Measurements from ENCODE around the gene DEDD2. TPM values are rescaled to one million over a fixed set of nuclear protein-coding genes. Genes with fewer than 3 reads are reported as not detected.
A peak's percentile ranks its signal among the peaks of the same experiment; 100 is the strongest.

The DEDD2 gene
- total RNA-seq, 1 experiment from 2014 or later = 72.2 TPM

- in situ Hi-C loops (cut with HindIII; ENCODE audit: low pct_unique_long_range_greater_than_20kb, low sequenced_read_pairs) = no loop called here
- no peak for DNase-seq (ENCODE audit: low read depth)
Measured at GRCh38 chr19:42250183-42250665, 32.7 kb upstream of the DEDD2 start.

- in situ Hi-C loops (cut with HindIII; ENCODE audit: low pct_unique_long_range_greater_than_20kb, low sequenced_read_pairs) = no loop called here
- no peak for DNase-seq (ENCODE audit: low read depth)
Measured at GRCh38 chr19:42249769-42250168, 32.3 kb upstream of the DEDD2 start.

DNA sequence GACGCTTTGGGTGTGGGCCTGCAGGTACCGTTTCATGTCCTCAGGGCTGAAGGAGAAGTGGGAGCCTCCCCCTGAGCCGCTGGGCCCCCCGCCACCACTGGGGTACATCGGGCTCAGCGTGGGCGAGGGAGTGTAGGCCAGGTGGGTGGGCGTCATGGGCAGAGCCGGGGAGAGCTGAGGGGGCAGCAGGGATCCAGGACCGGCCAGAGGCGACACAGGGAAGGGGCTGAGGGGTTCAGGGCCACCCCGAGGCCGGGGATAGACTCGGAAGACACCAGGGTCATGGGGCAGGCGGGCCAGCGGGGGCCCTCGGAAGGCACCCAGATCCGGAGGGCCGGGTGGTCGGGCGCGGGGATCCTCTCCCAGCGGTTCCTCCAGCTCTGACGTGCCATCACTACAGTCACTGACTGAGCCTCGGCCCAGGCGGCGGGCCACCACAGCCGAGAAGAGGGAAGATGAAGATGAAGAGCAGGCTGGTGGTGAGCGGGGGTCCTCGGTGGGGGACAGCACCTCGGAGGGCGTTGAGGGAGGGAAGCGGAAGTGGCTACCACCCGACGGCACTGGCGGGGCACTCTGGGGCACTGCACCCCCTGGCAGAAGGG is 31.8 kb upstream of the DEDD2 start:
- DNase-seq (ENCODE audit: low read depth) = no peak
- in situ Hi-C loops (cut with HindIII; ENCODE audit: low pct_unique_long_range_greater_than_20kb, low sequenced_read_pairs) = no loop called here

DNA sequence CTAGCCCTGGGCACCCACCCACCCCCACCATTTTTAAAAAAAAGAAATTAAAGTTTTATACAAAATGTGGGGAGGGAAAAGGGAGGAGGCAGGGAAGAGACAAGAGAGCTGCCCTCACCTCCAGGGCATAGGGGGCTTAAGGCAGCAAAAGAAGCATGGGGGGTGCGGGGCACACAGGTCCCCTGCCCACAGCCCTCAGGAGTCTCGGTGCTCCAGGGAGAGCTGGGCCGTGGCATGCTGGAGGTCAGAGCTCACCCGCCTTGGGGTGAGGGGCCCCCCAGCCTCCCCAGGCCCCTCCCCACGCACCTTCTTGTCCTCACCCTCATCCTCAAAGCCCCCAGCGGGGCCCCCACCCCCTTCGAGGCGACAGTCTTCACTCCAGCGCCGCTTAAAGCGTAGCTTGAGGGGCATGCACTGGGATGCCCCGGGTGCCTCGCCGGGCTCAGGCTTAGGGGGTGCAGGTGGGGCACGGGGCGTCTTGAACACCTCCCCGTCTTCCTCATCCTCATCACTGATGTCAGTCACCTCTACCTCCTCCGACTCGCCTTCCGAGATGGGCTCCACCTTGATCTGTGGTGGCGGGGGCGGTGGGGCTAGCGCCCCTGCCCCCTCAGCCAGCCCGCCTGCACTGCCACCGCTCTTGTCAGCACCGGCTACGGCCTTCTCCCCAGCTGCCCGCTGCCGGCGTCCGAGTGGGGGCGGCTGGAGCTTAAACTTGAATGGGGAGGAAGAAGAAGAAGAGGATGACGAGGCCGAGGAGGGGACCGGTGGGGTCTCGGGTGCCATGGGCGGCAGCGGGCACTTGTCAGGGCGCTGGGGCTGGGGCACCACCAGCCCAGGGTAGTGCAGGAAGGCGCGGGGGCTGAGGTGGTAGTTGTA is 31.0 kb upstream of the DEDD2 start:
- in situ Hi-C loops (cut with HindIII; ENCODE audit: low pct_unique_long_range_greater_than_20kb, low sequenced_read_pairs) = no loop called here
- no peak for DNase-seq (ENCODE audit: low read depth)

GRCh38 chr19:42247640-42248199 is 30.2 kb upstream of the DEDD2 start:
- in situ Hi-C loops (cut with HindIII; ENCODE audit: low pct_unique_long_range_greater_than_20kb, low sequenced_read_pairs) = no loop called here
- DNase-seq (ENCODE audit: low read depth) = no peak

DNA sequence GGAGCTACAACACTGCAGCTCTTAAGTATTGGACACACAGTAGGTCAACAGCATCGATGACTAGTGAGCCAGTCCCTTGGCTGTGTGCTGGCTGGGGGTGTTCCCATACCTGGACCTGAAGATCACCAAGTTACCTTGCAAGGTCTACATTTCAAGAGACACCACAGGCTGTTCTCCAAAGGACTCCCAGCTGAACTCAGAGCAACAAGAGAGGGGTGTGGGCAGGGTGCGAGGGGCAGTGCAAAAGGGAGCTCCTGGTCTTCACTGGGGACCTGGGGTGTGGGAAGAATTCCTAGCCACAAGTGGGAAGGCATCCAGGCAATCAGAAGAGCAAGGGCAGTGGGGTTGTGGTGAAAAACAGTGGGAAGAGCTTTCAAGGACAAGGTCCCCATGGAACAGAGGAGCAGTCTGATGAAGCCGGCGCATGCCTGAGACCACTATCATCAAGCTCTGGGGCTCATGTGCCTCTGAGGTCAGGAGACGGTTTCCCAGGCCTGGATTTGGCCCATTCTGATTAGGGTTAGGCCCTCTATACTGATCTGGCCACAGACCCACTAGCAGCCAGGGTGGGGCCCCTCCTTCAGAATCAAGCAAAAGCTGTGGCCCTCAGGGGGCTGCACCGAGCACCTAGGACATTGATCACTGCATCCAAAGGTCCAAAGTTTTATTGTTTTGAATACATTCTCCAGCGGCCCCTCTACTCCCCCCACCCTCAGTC is 29.6 kb upstream of the DEDD2 start:
- in situ Hi-C loops (cut with HindIII; ENCODE audit: low pct_unique_long_range_greater_than_20kb, low sequenced_read_pairs) = no loop called here

GRCh38 chr19:42246143-42246921 is 28.9 kb upstream of the DEDD2 start:
- in situ Hi-C loops (cut with HindIII; ENCODE audit: low pct_unique_long_range_greater_than_20kb, low sequenced_read_pairs) = no loop called here

More for the DNA sequence above, 29.6 kb upstream of the DEDD2 start:
- DNase-seq (ENCODE audit: low read depth) = peak; percentile 16

GRCh38 chr19:42245231-42245630 is 27.8 kb upstream of the DEDD2 start:
- no peak for DNase-seq (ENCODE audit: low read depth)
- in situ Hi-C loops (cut with HindIII; ENCODE audit: low pct_unique_long_range_greater_than_20kb, low sequenced_read_pairs) = no loop called here

More at GRCh38 chr19:42246143-42246921, 28.9 kb upstream of the DEDD2 start:
- DNase-seq (ENCODE audit: low read depth) = peak; percentile 31

- peak; percentile 96 for DNase-seq (ENCODE audit: low read depth)
- in situ Hi-C loops (cut with HindIII; ENCODE audit: low pct_unique_long_range_greater_than_20kb, low sequenced_read_pairs) = no loop called here
Measured at GRCh38 chr19:42244347-42245220, 27.1 kb upstream of the DEDD2 start.

- in situ Hi-C loops (cut with HindIII; ENCODE audit: low pct_unique_long_range_greater_than_20kb, low sequenced_read_pairs) = no loop called here
Measured at GRCh38 chr19:42242512-42243409, 25.3 kb upstream of the DEDD2 start, which contains the start of gene GSK3A. Gene GSK3A (minus strand): TSS chr19:42242602. CDS start chr19:42242465, 137 bp downstream.

DNA sequence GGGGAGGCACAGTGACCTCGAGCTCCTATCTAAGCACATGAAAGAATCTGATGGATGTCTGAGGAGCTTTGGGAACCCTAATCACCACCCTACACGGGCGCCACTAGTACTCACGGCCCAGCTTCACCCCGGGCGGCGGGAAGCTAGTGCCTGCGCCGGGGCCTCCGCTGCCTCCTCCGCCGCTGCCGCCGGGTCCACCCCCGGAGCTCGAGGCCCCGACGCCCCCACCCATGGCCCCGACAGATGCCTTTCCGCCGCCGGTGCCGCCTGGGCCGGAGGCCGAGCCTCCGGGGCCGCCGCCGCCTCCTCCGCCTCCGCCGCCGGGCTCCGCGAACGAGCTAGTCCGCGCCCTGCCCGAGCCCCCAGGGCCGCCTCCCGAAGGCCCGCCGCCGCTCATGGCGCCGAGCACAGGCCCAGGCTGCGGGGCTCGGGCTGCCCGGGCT is 24.6 kb upstream of the DEDD2 start:
- in situ Hi-C loops (cut with HindIII; ENCODE audit: low pct_unique_long_range_greater_than_20kb, low sequenced_read_pairs) = no loop called here
- DNase-seq (ENCODE audit: low read depth) = no peak

More at GRCh38 chr19:42242512-42243409, 25.3 kb upstream of the DEDD2 start, which contains the start of gene GSK3A:
- DNase-seq (ENCODE audit: low read depth) = peak; percentile 100

DNA sequence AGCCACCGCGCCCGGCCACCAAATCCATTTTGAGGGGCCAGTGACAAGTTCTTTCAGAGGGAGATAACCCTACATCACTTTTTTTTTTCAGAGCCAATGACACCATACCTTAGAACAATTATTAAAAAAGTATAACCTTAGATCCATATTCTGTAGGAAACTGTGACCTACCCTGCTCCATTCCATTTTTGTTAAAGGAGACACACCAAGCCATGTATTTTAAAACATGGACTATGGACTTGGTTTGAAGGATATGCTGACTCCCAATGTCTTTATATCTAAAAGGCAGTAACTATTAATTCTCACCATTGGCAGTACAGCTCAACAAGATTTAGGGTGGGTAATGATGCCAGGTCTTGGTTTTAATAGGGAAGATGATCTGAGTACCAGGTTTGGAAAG is 23.8 kb upstream of the DEDD2 start:
- in situ Hi-C loops (cut with HindIII; ENCODE audit: low pct_unique_long_range_greater_than_20kb, low sequenced_read_pairs) = no loop called here
- DNase-seq (ENCODE audit: low read depth) = no peak

GRCh38 chr19:42239544-42240220 is 22.2 kb upstream of the DEDD2 start:
- in situ Hi-C loops (cut with HindIII; ENCODE audit: low pct_unique_long_range_greater_than_20kb, low sequenced_read_pairs) = no loop called here
- DNase-seq (ENCODE audit: low read depth) = no peak

DNA sequence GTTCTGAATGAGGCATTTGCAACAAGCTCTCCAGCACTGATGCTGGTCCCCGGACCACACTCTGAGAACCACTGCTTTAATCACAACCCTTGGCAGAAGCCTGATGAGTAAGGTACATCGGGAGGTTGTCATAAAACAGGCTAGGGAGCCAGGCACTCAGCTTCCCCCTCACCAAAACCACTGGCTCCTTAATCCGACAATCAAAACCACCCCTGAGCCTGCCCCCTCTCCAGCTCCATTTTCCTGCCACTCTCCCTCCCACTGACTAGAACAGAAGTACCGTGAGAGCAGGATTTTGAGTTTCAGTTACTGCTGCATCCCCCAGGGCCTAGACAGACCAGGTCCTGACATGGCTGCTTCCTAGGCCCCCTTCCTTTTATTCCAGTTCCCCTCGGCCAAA is 17.7 kb upstream of the DEDD2 start:
- in situ Hi-C loops (cut with HindIII; ENCODE audit: low pct_unique_long_range_greater_than_20kb, low sequenced_read_pairs) = no loop called here
- DNase-seq (ENCODE audit: low read depth) = no peak

- DNase-seq (ENCODE audit: low read depth) = no peak
- in situ Hi-C loops (cut with HindIII; ENCODE audit: low pct_unique_long_range_greater_than_20kb, low sequenced_read_pairs) = no loop called here
Measured at GRCh38 chr19:42234364-42234763, 16.9 kb upstream of the DEDD2 start.
